GM19043 (cell line): ENCODE measurements around the gene ERC2.
A peak's percentile ranks its signal among the peaks of the same experiment; 100 is the strongest.
"Not testable (repeated sequence)": the region's sequence is repeated elsewhere in the genome, so short reads cannot be mapped to it uniquely, and the experiment has no call there.

Source experiments
- ATAC-seq: cut with Tn5 transposase; IDR thresholded peaks from one replicate; pipeline ENCODE4 v1.9.1; 2021; ENCODE audit warnings: low read depth; ENCODE audit not compliant: unreplicated experiment

Gene ERC2

DNA sequence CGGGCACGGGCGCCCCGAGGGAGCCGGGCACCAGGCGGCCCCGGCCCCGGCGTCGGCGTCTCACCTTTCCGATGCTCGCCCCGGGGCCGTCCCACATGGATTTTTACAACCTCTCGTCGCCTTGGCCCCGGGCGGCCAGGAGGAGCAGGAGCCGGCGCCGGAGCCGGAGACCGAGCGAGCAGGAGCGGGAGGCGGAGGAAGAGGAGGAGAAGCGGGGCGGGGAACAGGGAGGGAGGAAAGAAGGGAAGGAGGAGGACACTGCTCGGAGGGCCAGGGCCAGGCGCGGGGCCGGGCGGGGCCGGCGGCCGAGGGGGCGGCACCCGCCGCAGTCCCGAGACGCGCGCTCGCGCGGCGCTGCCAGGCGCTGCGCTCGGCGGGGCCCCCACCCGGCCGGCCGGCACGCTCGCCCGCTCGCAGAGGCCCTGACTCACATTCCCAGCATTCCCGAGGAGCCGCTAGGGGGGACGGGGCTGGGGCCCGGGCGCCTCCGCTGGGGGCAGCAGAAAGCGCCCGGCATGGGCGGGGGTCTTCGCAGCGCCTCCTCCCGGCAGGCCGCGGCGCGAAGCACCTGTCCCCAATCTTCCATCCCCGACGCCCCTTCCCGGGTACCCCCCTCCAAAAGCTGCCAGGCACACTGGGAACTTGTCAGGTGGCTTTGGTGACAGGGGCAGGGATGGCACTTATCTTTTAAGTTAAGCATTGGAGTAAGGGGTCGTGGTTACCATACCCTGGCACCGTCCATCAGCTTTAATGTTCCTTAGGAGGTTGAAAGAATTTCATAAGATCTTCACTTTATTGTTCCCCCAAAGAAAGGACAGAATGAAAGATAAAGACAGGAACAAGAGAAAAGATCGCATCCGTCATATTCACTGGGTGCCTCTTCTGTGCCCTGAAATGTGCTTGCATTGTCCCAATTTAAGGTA, at the start of gene ERC2:
ERC2 (minus strand) TSS at position 284 of the 923 bp plus-strand sequence.
- no peak for ATAC-seq

DNA sequence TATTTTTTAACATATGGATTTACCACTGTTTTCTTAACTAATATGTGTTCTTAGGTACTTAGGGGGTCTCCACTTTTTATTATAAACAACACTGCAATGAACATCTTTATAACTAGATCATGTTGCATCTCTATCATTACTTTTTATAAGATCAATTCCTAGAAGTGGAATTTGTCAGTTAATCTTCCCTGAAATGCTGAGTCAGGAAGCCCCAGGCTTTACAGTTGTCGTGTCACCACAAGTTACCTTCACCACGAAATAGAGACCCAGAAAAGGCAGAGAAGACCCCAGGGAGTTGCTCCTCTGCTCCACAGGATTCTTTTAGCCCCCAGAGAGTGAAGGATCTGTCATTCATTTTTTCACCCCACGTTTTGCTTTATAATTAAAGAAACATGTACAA, 34.5 kb upstream of the ERC2 start:
- ATAC-seq = no peak

DNA sequence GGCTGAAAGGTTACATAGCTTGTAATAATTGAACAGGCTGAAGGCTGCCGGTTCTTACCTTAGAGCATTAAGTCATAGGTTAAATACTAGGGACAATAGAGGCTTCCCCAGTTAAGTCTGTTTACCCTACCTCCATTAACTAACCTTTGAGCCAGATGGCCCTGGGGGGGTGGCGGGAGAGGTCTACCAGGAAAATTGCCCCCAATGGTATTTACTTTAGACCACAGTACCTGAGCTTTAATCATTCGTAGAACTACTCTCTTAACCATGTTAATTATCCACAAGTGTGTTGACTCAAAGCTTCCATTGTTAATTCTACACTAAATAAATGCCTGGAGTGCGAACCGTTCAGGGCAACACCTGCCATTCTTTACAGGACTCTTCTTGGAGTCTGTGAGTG, 28.1 kb upstream of the ERC2 start:
- not testable (repeated sequence) for ATAC-seq

DNA sequence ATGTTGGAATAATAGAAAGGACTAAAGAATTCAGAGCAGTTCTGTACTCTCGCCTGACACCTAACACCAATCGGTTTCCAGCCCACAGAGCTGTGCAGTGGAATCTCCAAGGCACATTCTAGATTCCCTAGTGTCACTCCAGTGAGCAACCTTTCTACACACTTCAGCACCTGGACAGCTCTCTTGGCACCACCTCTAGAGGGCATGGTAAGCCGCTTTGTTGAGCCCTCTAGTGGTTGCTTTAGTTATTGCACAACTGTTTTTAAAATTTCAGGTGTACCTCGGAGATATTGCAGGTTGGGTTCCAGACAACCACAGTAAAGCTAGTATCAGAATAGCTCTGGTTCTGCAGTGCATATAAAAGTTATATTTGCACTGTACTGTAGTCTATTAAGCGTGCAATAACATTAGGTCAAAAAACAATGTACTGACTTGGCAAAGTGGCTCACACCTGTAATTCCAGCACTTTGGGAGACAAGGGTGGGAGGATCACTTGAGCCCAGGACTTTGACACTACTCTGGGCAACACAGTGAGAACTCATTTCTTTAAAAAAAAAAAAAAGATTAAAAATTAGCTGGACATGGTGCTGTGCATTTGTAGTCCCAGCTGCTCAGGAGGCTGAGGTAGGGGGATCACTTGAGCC, 26.5 kb upstream of the ERC2 start:
- peak; percentile 99 for ATAC-seq

DNA sequence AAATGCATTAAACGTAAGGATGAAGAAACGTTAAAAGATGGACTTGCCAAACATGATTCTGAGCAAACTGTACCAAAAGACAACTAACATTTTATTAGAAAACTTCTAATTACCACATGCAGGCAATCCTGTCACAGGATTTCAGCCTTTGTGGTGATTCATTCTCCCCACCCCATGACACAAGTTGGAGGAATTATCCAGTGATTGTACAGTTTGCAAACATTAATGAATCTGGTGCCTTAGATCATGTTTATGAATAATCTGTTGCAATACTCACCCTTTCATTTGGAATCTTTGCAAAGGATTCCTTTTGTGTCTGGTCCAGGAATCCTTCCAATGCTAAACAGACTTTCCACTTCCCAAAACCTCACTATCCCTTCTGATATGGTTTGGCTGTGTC, 23.3 kb upstream of the ERC2 start:
- ATAC-seq = no peak

DNA sequence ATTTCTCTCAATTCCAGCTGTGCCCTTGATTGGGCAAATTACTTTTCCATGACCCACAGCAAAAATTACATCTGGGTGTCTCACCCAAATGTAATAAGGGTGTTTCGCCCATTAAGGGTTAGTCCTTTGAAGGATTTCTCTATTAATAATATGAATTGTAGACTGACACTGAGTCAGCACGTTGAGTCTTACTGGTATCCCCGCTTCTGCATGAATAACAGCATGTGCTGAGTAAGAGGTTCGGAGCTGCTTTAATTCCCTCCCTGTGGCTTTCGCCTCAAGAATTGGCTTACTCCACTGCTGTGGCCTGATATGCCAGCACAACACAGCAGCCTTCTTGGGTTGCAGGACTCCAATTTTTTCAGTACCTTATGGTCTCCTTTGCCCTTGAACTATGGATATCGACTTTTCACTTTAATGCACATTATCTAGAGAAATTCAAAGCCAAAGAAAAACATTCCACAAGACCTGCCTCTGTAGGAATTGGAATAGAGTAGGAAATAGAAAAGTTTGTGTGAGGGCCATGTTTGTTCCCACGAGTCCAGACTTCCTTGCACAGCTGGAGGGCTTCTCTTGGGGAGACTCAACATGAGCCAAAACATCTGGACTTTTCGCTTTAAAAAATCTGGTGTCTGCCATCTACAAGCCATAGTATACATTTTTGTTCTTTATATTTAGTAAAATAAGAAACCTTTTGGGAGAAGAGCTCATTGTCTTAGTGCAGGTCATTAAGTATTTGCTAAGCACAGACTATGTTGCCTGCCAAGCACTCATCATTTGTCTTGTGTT, 20.7 kb upstream of the ERC2 start:
- ATAC-seq = no peak

DNA sequence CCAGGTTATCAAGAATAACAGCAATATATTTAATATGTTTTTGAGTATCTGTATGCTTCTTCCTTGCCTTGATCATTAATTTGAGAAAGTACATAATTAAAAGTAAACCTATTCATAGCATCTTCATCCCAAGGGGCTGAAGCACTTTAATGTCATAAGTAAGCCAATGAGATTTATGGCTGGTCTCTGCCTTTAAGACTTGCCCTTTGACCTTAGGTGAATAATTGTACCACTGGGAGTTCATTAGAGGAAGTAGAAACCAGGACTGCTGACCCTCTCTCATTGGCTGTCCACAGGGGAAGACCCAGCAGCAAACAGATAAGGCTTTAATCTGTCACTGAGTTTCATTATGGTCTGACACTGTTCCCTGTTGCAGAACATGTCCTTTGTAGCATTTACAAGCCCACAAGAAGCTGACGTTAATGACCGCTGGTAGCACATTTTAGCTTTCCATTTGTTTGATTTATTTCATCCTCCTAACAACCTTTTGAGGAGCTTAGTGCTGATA, 16.3 kb upstream of the ERC2 start:
- ATAC-seq = no peak

DNA sequence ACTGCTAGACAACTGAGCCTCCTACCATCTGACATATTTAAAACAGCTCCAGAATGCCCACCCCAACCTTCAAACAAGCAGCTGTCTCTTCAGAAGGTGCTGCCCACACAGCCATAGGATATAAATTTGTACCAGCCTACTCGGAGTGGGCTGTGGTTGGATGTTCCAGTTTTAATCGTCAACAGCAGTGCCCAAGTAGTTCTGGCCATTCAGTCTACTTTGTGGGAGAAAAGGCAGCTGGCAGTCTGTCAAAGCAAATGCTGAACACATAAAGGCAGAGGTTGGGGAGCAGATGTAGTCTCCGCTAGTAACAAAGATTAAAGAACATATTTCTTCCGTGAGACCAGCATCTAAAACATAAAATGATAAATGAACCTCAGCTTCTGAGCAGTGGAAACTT, 15.9 kb upstream of the ERC2 start:
- ATAC-seq = no peak

DNA sequence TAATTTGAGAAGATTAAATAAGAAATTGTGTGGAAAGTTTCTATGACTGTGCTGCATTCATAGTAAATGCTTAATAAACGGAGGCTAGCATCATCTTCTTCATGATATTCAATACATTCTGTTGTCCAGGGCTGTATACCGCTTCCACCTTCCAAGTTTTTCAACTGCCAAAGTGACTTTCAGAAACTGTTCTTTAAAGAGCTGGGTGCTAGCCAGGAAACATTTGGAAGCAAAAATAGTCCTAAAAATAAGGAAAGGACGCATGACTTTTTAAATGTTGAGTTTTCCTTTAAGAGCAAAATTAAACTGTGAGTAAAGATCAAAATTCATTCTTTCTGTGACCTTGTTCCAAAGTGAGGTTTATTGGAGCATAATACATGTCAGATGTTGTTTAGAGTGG, 9.4 kb upstream of the ERC2 start:
- ATAC-seq = no peak

DNA sequence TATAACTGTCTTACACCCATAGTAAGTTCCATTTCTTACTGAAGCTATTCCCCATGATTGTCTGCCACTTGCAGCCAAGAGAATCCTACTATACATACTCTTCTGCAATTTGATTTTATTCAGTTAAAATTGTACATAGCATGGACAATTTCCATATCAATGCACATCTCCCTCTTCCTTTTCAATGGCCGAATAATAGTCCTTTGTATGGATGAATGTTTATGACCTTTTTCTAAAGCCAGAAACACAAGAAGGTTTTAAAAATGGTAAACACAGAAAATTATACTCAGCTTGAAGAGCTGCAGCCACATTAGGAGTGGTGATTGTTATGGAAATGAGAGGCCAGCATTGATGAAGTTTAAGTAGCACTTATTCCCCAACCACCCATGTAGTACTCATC, 8.5 kb upstream of the ERC2 start:
- no peak for ATAC-seq

DNA sequence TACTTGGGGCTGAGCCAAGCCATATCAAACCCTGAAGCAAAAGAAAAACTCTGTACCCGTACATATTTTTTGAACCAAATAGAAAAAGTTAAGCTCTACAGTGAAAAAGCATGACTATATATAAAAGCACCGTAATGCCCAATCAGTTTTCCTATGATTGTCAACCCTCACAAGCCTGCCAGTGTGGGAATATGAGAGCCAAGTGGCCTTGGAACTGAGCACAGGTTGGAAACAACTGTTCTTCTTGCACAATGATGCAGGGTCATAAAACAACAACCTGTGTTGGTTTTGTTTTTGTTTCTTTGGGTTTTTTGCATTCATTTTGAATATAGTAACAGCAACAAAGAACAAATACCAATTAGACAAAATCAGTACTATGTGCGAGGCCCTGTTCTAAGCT, 3.5 kb upstream of the ERC2 start:
- no peak for ATAC-seq

DNA sequence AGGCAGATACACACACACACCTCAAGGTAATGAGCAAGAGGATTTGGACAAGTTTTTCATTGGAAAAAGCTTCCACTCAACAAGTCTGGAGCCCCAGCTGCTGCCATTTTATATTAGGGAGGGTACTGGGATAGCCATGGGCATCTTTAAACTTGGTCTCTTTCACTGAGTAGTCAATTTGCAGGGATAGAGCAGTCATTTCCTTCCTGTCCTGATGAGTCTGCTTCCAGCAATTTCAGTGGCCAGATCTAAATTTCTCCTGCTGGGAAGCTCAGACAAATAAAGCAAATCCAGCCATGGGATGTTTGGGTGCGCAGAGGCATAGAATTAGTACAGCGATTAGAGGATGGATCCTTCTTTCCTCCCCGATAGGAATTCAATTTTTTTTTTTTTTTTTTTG, 874 bp upstream of the ERC2 start:
- ATAC-seq = no peak

DNA sequence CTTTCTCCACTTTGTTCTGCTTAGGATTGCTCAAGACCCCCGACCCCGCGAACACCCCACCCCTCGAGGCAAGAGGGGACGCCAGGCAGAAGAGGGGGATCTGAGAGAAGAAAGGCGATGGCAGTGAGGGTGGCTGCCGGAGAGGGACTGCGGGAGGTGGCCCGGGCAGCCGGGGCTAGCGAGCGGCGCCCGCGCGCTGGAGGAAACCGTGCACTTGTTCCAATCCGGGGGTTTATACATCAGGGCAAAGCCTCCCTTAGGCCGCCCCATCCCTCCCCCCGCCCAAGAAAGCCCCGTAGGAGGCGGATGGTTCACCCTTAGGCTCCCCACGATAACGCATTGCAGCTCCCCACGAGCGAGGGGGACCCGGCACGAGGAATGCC, 475 bp downstream of the ERC2 start:
- no peak for ATAC-seq

DNA sequence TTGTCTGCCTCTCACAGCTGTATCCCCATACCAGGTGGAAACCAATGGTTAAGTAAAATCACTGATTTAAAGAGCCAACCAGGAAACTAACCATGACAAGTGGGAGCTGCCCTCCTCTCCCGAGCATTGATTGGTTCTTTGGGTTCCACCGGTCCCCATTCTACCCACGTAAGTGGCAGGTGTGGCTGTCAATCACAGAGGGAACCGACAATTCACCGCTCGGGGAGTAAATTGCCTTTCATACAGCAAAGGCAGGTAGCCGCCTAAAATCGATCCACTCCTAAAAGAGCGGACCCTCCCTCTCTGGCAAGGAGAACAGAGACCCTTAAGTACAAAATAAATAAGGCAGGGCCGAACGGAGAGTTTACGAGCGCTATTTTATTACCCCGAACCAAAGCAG, 1.2 kb downstream of the ERC2 start:
- no peak for ATAC-seq

DNA sequence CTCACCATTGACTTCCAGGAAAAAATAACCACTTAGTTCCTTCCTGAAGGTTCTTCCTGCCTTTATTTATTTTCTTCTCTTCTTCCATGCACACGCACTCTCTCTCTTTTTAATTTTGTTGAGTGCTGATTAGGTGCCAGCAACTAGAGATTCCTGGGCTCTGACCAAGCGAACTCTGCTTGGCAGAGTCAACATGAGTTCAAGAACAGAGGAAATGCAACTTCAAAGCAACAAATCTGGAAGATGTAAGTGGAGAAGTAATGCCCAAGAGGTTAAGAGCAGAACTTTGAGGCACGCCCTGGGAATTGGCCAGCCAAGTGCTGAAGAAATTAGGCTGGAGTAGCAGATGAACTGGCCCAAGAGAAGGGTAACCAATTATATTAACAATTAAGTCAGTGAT, 8.5 kb downstream of the ERC2 start:
- no peak for ATAC-seq

DNA sequence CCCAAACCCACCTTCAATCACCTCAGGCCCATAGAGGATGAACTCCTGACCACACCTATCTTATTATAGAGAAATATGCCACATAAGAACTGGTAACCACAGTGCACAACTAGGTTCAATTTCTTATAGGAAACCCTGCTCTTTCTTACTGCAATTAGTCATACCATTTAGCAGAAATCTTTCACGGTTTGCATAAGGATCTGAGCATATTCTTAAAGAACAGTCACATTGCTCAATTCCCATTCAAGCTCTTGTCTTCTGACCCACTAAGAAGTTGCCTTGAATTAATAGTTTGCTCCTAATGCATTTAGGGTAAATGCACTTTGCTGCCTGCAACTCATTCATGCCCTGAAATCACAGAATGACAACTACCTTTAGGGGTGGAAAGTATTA, 9.2 kb downstream of the ERC2 start:
- no peak for ATAC-seq

DNA sequence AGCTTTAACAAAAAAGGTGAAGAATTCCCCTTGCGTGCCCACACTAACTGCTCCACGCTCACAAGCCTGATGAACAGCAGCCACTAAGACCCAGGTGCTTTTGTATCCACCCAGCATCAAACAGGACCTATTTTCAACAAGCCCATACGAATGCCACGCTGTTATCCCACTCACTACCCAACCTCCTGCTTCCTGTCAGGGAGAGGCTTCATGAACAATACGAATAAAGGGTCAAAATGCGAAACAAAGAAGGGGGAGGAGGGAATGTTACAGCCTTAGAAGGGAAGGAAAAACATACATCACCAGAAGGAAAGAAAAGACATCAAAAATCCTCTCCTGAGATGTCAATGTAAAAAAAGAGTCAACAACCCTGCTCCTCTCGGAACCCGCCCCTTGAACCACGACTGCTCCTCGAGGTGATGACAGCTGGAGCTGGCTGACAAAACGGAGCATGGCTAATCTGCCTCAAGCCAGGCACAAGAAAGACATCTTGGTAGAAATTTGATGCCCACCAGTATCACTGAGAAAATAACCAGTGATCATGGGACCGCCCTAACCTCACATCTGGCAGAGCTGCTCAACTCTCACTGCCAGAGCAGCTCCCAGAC, 9.7 kb downstream of the ERC2 start:
- no peak for ATAC-seq

DNA sequence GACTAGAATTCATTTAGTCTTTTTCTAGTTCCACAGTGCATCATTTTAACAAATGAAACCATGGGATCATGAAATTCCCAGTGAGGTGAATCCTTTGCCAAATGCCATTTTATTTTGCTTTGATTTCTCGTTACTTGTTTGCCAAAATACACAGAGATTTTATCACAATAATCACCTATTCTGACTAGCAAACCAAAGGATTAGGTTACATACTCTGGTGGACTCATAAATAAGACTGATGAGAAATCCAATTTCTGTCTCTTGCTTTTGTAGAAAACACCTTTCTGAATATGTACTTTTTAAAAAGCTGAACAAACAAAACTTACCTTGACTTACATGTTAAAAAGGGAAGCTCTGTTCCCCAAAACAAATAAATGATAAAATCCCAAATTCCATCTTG, 12.2 kb downstream of the ERC2 start:
- no peak for ATAC-seq

DNA sequence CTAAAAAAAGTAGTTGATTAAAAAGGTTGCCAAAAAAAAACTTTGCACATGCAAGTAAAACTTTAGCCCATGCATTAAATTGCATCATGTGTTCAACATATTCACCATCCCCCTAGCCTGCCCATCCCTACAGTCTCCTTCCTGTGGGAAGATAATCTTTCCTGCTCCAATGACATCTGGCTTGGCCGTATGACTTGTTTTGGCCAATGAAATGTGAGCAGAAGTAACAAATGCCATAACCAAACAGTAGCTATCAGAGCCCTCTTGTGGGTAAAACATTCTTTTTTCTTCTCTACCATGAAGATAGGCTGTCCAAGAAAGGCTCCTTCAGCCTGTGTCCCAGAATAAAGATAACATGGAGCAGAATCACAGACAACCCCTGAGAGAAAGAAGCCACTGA, 15.3 kb downstream of the ERC2 start:
- ATAC-seq = no peak

DNA sequence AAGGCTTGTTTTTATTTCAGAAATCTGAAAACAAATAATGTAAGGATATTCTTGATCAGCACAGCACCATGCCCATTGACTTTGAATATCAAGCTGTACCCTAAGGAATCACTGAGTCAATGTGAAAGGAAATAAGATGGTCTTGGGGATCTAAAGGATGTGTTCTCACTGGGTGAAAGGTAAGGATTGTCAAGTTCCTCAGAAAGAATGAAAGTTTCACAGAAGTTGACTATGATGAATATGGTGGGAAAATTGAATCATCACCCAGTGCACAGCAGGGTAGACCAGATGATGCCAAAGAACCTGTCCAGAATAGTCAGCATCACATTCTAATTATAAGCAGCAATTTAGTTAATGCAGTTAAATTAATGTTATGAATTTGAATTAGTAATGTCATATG, 16.2 kb downstream of the ERC2 start:
- no peak for ATAC-seq

DNA sequence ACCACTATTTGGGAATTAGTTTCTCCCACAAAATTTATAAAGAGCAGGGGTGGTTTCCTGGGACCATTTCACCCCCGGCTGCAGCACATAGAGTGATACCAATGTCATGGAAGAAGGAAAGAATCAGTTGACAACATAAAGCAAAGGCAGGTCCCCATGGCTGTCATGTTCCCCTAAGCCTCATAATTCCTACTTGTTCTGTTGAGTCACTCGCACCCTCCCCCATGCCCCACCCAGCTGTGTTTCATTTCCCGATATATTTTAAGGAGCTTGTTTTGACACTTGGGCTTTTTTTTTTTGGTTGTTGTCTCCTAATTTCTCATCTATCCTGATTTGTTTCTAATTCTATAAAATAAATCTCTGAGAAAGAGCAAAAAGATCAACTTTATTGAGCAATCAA, 24.9 kb downstream of the ERC2 start:
- no peak for ATAC-seq
